GM12891 (cell line): ENCODE measurements around the gene OSBP2.

ENCODE experiments used
- DNase-seq: peaks from one replicate; pipeline ENCODE4 v3.0.0; 2011; ENCODE audit warnings: low spot score; ENCODE audit not compliant: insufficient read length
- FAIRE-seq: peaks from 2 replicates; lab custom pipeline; 2011; peaks lifted over from hg19 to GRCh38; lab: Jason Lieb, UNC
- PAX5 ChIP-seq: IDR thresholded peaks from 2 replicates; pipeline ENCODE4 v1.6.1; 2011; ENCODE audit warnings: low read length, moderate library complexity, mild to moderate bottlenecking; ENCODE audit not compliant: insufficient read depth, severe bottlenecking
- POLR2A ChIP-seq: IDR thresholded peaks from 2 replicates; pipeline ENCODE4 v1.6.1; 2011; ENCODE audit warnings: low read depth, low read length, control low read depth
- POLR2AphosphoS5 ChIP-seq: IDR thresholded peaks from 2 replicates; pipeline ENCODE4 v1.6.1; 2011; ENCODE audit warnings: low read depth, low read length, control low read depth
- POU2F2 ChIP-seq: IDR thresholded peaks from 2 replicates; pipeline ENCODE4 v1.6.1; 2011; ENCODE audit warnings: low read depth, mild to moderate bottlenecking, control low read depth, low read length, moderate library complexity
- SPI1 ChIP-seq: IDR thresholded peaks from 2 replicates; pipeline ENCODE4 v1.6.1; 2011; ENCODE audit warnings: low read depth, low read length, control low read depth
- TAF1 ChIP-seq: IDR thresholded peaks from 2 replicates; pipeline ENCODE4 v1.6.1; 2011; ENCODE audit warnings: low read depth, low read length, control low read depth

OSBP2 gene

DNA sequence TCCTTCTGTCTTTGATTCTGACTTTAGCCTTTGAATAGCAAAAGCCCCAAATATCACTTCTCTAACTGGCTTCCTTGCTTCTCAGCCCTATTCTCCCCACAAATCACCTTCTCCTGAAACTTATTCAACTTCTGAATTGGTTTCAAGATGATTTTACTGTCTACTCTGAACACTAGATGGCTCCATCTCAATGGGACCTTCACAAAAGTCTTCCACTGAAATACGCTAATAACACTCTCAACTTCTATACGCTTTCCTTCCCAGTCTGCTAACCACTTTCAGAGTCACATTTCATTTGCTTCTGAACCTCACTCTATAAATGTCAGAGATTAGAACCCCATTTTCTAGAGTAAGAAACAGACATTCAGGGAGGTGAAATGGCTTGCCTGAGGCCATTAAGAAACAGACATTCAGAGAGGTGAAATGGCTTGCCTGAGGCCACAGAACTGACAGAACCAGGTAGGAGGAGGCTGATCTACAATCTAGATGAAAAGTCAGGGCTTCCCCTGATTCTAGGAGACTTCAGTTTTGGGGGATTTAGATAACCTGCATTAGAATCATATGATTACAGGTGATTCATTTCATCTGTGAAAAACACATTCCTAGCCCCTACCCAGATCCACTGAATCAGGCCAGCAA lies 253.3 kb downstream of the OSBP2 start:
- DNase-seq, result no peak
- TF ChIP-seq PAX5, result no peak
- TF ChIP-seq POLR2A, result no peak
- no peak for TF ChIP-seq TAF1
- no peak for TF ChIP-seq POLR2AphosphoS5
- TF ChIP-seq POU2F2, result no peak
- no peak for TF ChIP-seq SPI1

DNA sequence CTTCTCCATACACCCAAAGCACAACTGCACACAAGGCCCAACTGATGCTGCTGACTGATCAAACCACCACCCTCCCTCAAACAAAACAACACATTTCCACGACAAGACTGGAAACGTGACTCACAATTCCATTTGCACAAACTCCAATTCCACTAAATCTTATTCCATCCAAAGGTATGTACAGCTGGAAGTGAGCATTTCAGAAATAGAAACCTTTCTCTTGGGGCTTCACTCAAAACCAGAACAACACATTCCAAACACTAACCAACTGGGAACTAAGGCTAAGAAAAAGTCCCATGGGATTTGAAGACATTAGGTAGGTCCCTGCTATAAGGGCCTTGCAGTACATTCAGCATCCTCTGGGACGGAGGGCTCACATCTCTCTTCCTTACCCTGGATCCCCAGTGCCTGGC lies 254.3 kb downstream of the OSBP2 start:
- TF ChIP-seq POU2F2, result no peak
- no peak for TF ChIP-seq POLR2AphosphoS5
- no peak for TF ChIP-seq SPI1
- TF ChIP-seq POLR2A, result no peak
- TF ChIP-seq TAF1, result no peak
- no peak for TF ChIP-seq PAX5
- FAIRE-seq (no peak), DNase-seq (no peak)

More for the DNA sequence above, 253.3 kb downstream of the OSBP2 start:
- FAIRE-seq, result no peak

DNA sequence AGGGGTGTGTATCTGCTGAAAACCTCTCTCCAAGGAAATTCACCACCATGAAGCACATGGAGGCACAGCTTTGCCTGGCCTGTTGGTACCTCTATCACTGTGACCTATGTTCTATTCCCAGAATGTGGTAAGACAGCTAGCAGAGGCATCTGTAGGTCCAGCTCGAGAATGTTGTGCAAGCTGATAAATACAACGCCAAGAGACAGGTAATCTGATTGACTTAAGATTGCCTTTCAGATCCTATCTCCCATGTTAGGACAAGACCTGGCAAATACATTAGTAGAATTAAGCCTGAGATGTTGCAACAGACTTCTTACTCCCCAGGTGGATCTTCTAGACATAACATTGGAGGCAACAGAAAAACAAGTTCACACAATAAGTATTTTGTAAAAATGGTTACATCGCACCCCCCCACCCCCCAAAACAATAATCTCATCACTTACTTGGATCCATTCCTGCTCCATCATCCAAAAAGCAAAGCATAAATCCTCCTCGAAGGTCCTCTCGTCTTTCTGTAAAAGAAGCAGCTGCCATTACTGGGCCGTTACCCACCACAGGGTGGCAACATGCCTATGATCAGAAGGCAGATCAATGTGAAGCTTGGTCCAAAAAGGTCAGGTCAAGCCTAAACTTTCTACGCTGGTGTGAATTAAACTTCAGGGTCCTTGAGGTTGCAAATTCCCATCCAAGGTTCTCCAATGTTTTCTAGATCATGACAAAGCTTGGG lies 255.4 kb downstream of the OSBP2 start:
- FAIRE-seq (no peak), DNase-seq (no peak)
- TF ChIP-seq TAF1, result no peak
- TF ChIP-seq PAX5, result no peak
- no peak for TF ChIP-seq SPI1
- no peak for TF ChIP-seq POU2F2

DNA sequence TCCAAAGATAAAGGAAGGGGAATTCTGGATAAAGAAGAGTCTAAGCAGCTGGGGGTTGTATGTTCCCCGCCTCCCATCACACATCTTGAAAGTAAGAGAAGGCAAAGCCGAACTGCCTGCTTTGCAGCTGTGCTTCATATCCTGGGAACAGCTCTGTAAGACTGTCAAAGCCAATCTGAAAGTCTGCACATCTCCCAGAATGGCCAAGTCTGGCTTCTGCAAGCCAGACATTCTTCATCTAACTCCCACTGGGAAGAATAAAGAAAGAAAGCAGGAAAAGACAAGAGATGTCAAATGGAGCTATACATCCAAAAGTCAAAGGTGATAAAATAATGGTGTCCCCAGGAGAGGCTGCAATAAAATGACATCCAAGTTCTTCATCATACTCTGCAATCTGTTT lies 258.5 kb downstream of the OSBP2 start:
- TF ChIP-seq POU2F2, result no peak
- TF ChIP-seq TAF1, result no peak
- TF ChIP-seq POLR2A, result no peak
- TF ChIP-seq PAX5, result no peak
- no peak for TF ChIP-seq SPI1
- TF ChIP-seq POLR2AphosphoS5, result no peak
- FAIRE-seq, result no peak
- no peak for DNase-seq

DNA sequence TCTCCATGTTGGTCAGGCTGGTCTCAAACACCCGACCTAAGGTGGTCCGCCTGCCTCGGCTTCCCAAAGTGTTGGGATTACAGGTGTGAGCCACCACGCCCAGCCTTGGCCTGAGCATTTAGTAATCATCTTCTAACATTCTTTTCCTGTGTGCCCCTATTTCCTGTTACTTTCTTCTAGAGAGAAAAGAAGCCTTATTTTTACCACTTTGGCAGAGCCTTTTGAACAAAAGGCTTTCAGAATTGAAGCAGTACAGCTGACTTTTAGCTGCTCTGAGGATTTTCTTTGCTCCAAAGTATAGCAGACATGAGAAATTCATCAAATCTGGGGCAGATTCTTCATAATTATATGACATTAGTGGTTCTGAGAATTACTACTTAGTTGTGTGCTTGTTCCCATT lies 260.5 kb downstream of the OSBP2 start:
- FAIRE-seq, result no peak
- no peak for TF ChIP-seq TAF1
- TF ChIP-seq POU2F2, result no peak
- TF ChIP-seq SPI1, result no peak
- TF ChIP-seq POLR2AphosphoS5, result no peak
- TF ChIP-seq POLR2A, result no peak
- no peak for TF ChIP-seq PAX5
- no peak for DNase-seq
